ENCODE results near the gene PVR.
"Not testable (repeated sequence)": the region's sequence is repeated elsewhere in the genome, so short reads cannot be mapped to it uniquely, and the experiment has no call there.

PVR gene

GRCh38 chr19:44646049-44646416 is 2.3 kb downstream of the PVR start:
- DNase-seq, result no peak

- no peak for DNase-seq
Measured at GRCh38 chr19:44647144-44647543, 3.4 kb downstream of the PVR start.

GRCh38 chr19:44648631-44649251 is 5.0 kb downstream of the PVR start:
- DNase-seq, result peak; percentile 12

GRCh38 chr19:44649578-44650145 is 6.0 kb downstream of the PVR start:
- DNase-seq, result no peak

GRCh38 chr19:44653343-44653742 is 9.6 kb downstream of the PVR start:
- no peak for DNase-seq

GRCh38 chr19:44653977-44654774 is 10.5 kb downstream of the PVR start:
- DNase-seq, result peak; percentile 76

GRCh38 chr19:44657211-44657921 is 13.7 kb downstream of the PVR start:
- peak; percentile 64 for DNase-seq

- no peak for DNase-seq
Measured at GRCh38 chr19:44658069-44658733, 14.5 kb downstream of the PVR start.

GRCh38 chr19:44660081-44660480 is 16.4 kb downstream of the PVR start:
- DNase-seq, result no peak

GRCh38 chr19:44661205-44661604 is 17.5 kb downstream of the PVR start:
- DNase-seq, result no peak

GRCh38 chr19:44661904-44662303 is 18.2 kb downstream of the PVR start:
- DNase-seq, result no peak

- DNase-seq, result no peak
Measured at GRCh38 chr19:44662691-44663385, 19.1 kb downstream of the PVR start.

GRCh38 chr19:44663996-44664395 is 20.3 kb downstream of the PVR start:
- DNase-seq, result no peak

GRCh38 chr19:44664976-44665375 is 21.3 kb downstream of the PVR start:
- no peak for DNase-seq

- no peak for DNase-seq
Measured at GRCh38 chr19:44666852-44667556, 23.3 kb downstream of the PVR start.

- no peak for DNase-seq
Measured at GRCh38 chr19:44668985-44669764, 25.5 kb downstream of the PVR start.

GRCh38 chr19:44670027-44670426 is 26.3 kb downstream of the PVR start:
- not testable (repeated sequence) for DNase-seq

- no peak for DNase-seq
Measured at GRCh38 chr19:44671400-44671799, 27.7 kb downstream of the PVR start, which contains the start of gene CEACAM19. TSS of gene CEACAM19 (plus strand) at chr19:44671482. CDS start at chr19:44671932, 450 bp downstream.

GRCh38 chr19:44672226-44672625 is 28.5 kb downstream of the PVR start:
- no peak for DNase-seq

- no peak for DNase-seq
Measured at GRCh38 chr19:44673510-44673909, 29.8 kb downstream of the PVR start.

GRCh38 chr19:44675521-44675920 is 31.8 kb downstream of the PVR start:
- no peak for DNase-seq

All from MV-4-11 (cell line).